HEK293 (cell line): ENCODE data around the gene CR1.
"Not testable (repeated sequence)": the region's sequence is repeated elsewhere in the genome, so short reads cannot be mapped to it uniquely, and the experiment has no call there.

Experiments used
- CTCF ChIA-PET: fragments of 350-600 bp; formaldehyde crosslinking; extraction: SDS; loops from one replicate; lab custom pipeline; 2021; ENCODE audit warnings: antibody characterized with exemption; lab: Yijun Ruan, JAX
- POLR2A ChIA-PET: fragments of 300-600 bp; formaldehyde crosslinking; extraction: SDS; loops from one replicate; lab custom pipeline; 2020; ENCODE audit warnings: antibody characterized with exemption, inconsistent platforms; lab: Yijun Ruan, JAX
- H3K27ac ChIP-seq: fragments of 200-500 bp; sonication (Bioruptor generic); 2 replicates; pipeline ENCODE4 v1.5.1; 2014; ENCODE audit warnings: low read depth, low read length, control low read depth, inconsistent platforms; ENCODE audit errors: extremely low read depth
- H3K36me3 ChIP-seq, 2 experiments: fragments of 200-500 bp in 1 of 2; sonication (Bioruptor generic) in 1 of 2; 1 replicate in 1 of 2; 2 replicates in 1 of 2; pipeline ENCODE4 v1.5.1; 2014 to 2017; ENCODE audit warnings: inconsistent platforms in 2 of 2, low read length in 2 of 2; ENCODE audit not compliant: control insufficient read depth in 2 of 2, insufficient read depth in 1 of 2
- H3K4me1 ChIP-seq: fragments of 200-500 bp; sonication (Bioruptor generic); 2 replicates; pipeline ENCODE4 v1.5.1; 2014; ENCODE audit warnings: mild to moderate bottlenecking, low read length, inconsistent platforms; ENCODE audit not compliant: control insufficient read depth, insufficient read depth
- H3K4me3 ChIP-seq: 2 replicates; pipeline ENCODE4 v1.5.1; 2011; ENCODE audit warnings: low read depth, mild to moderate bottlenecking, control low read depth, low read length, moderate library complexity
- H3K9me3 ChIP-seq: fragments of 200-500 bp; sonication (Bioruptor generic); 2 replicates; pipeline ENCODE4 v1.5.1; 2014; ENCODE audit warnings: low read depth, low read length, inconsistent platforms; ENCODE audit not compliant: control insufficient read depth, insufficient read depth
- FEZF1 ChIP-seq: fragments of 450-650 bp; formaldehyde crosslinking; IDR thresholded peaks from 2 replicates; pipeline ENCODE4 v1.5.1; 2016; ENCODE audit warnings: missing biosample characterization, missing genetic modification characterization
- GFI1B ChIP-seq: fragments of 450-650 bp; formaldehyde crosslinking; IDR thresholded peaks from 2 replicates; pipeline ENCODE4 v1.5.1; 2016; ENCODE audit warnings: missing biosample characterization, missing genetic modification characterization
- KLF16 ChIP-seq: fragments of 450-650 bp; formaldehyde crosslinking; IDR thresholded peaks from 2 replicates; pipeline ENCODE4 v1.5.1; 2017; ENCODE audit warnings: missing biosample characterization, missing genetic modification characterization
- ZBTB6 ChIP-seq: fragments of 450-650 bp; formaldehyde crosslinking; IDR thresholded peaks from 2 replicates; pipeline ENCODE4 v1.5.1; 2017; ENCODE audit warnings: missing biosample characterization, missing genetic modification characterization
- ZBTB7A ChIP-seq: fragments of 450-650 bp; formaldehyde crosslinking; IDR thresholded peaks from 2 replicates; pipeline ENCODE4 v1.5.1; 2016; ENCODE audit warnings: low read depth, missing biosample characterization, missing genetic modification characterization
- ZFHX2 ChIP-seq: fragments of 450-650 bp; formaldehyde crosslinking; conservative IDR thresholded peaks from 2 replicates; pipeline ENCODE4 v1.5.1; 2016; ENCODE audit warnings: missing biosample characterization, missing genetic modification characterization
- ZNF174 ChIP-seq: fragments of 450-650 bp; formaldehyde crosslinking; IDR thresholded peaks from 2 replicates; pipeline ENCODE4 v1.5.0; 2017; ENCODE audit warnings: missing biosample characterization, mild to moderate bottlenecking, missing genetic modification characterization
- ZNF211 ChIP-seq: fragments of 450-650 bp; formaldehyde crosslinking; IDR thresholded peaks from 2 replicates; pipeline ENCODE4 v1.5.1; 2016; ENCODE audit warnings: low read depth, missing biosample characterization, missing genetic modification characterization
- ZNF214 ChIP-seq: fragments of 450-650 bp; formaldehyde crosslinking; IDR thresholded peaks from 2 replicates; pipeline ENCODE4 v1.5.1; 2017; ENCODE audit warnings: missing biosample characterization, mild to moderate bottlenecking, missing genetic modification characterization, borderline replicate concordance
- ZNF24 ChIP-seq: fragments of 450-650 bp; formaldehyde crosslinking; IDR thresholded peaks from 2 replicates; pipeline ENCODE4 v1.5.1; 2016; ENCODE audit warnings: missing biosample characterization, missing genetic modification characterization
- ZNF248 ChIP-seq: fragments of 450-650 bp; formaldehyde crosslinking; IDR thresholded peaks from 2 replicates; pipeline ENCODE4 v1.5.1; 2017; ENCODE audit warnings: missing biosample characterization, missing genetic modification characterization
- ZNF280C ChIP-seq: fragments of 450-650 bp; formaldehyde crosslinking; IDR thresholded peaks from 2 replicates; pipeline ENCODE4 v1.5.1; 2016; ENCODE audit warnings: missing biosample characterization, missing genetic modification characterization
- ZNF404 ChIP-seq: fragments of 450-650 bp; formaldehyde crosslinking; IDR thresholded peaks from 2 replicates; pipeline ENCODE4 v1.5.1; 2017; ENCODE audit warnings: missing biosample characterization, missing genetic modification characterization
- ZNF423 ChIP-seq: fragments of 450-650 bp; formaldehyde crosslinking; IDR thresholded peaks from 2 replicates; pipeline ENCODE4 v1.5.1; 2016; ENCODE audit warnings: missing biosample characterization, missing genetic modification characterization
- ZNF548 ChIP-seq: fragments of 450-650 bp; formaldehyde crosslinking; IDR thresholded peaks from 2 replicates; pipeline ENCODE4 v1.5.1; 2016; ENCODE audit warnings: missing biosample characterization, missing genetic modification characterization
- ZNF596 ChIP-seq: fragments of 450-650 bp; IDR thresholded peaks from 2 replicates; pipeline ENCODE4 v1.5.0; 2018; ENCODE audit warnings: missing biosample characterization, mild to moderate bottlenecking, missing genetic modification characterization, moderate library complexity
- ZNF600 ChIP-seq: fragments of 450-650 bp; formaldehyde crosslinking; IDR thresholded peaks from 2 replicates; pipeline ENCODE4 v1.5.1; 2016; ENCODE audit warnings: missing biosample characterization, missing genetic modification characterization
- ZNF626 ChIP-seq: fragments of 450-650 bp; sonication (Bioruptor Pico); formaldehyde crosslinking; IDR thresholded peaks from 2 replicates; pipeline ENCODE4 v1.5.1; 2018; ENCODE audit warnings: missing biosample characterization, missing genetic modification characterization, inconsistent platforms
- ZNF654 ChIP-seq: fragments of 450-650 bp; formaldehyde crosslinking; IDR thresholded peaks from 2 replicates; pipeline ENCODE4 v1.5.1; 2016; ENCODE audit warnings: low read depth, missing biosample characterization, missing genetic modification characterization
- ZNF791 ChIP-seq: fragments of 450-650 bp; formaldehyde crosslinking; IDR thresholded peaks from 2 replicates; pipeline ENCODE4 v1.5.1; 2016; ENCODE audit warnings: missing biosample characterization, missing genetic modification characterization
- TF ChIP-seq, protein P1 (sequence below): fragments of 450-650 bp; formaldehyde crosslinking; optimal IDR thresholded peaks from 2 replicates; pipeline ENCODE3; 2016; ENCODE audit warnings: missing biosample characterization, mild to moderate bottlenecking, missing genetic modification characterization
- TF ChIP-seq, protein P2 (sequence below): fragments of 450-650 bp; formaldehyde crosslinking; conservative IDR thresholded peaks from 2 replicates; pipeline ENCODE4 v1.5.1; 2016; ENCODE audit warnings: low read depth, missing biosample characterization, missing genetic modification characterization
- TF ChIP-seq, protein P3 (sequence below): fragments of 450-650 bp; formaldehyde crosslinking; IDR thresholded peaks from 2 replicates; pipeline ENCODE4 v1.5.0; 2017; ENCODE audit warnings: missing biosample characterization, missing genetic modification characterization, borderline replicate concordance

The CR1 gene

GRCh38 chr1:207579436-207579799 lies 83.5 kb downstream of the CR1 start (continued):
- TF ChIP-seq, protein P1, sequence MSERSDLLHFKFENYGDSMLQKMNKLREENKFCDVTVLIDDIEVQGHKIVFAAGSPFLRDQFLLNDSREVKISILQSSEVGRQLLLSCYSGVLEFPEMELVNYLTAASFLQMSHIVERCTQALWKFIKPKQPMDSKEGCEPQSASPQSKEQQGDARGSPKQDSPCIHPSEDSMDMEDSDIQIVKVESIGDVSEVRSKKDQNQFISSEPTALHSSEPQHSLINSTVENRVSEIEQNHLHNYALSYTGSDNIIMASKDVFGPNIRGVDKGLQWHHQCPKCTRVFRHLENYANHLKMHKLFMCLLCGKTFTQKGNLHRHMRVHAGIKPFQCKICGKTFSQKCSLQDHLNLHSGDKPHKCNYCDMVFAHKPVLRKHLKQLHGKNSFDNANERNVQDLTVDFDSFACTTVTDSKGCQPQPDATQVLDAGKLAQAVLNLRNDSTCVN (tag by site-specific recombination) = no peak
- TF ChIP-seq GFI1B (no peak), ZFHX2 (tag by site-specific recombination) (no peak), ZBTB6 (tag by site-specific recombination) (no peak), ZNF548 (tag by site-specific recombination) (no peak), FEZF1 (no peak), ZNF626 (no peak), ZBTB7A (no peak), KLF16 (0 out of 2 replicates have a peak, but pooled peaks have one; percentile 34), ZNF654 (tag by site-specific recombination) (peak; percentile 65), ZNF214 (no peak), ZNF423 (no peak), ZNF24 (tag by site-specific recombination) (no peak), ZNF600 (tag by site-specific recombination) (no peak), ZNF248 (no peak)
- TF ChIP-seq, protein P2, sequence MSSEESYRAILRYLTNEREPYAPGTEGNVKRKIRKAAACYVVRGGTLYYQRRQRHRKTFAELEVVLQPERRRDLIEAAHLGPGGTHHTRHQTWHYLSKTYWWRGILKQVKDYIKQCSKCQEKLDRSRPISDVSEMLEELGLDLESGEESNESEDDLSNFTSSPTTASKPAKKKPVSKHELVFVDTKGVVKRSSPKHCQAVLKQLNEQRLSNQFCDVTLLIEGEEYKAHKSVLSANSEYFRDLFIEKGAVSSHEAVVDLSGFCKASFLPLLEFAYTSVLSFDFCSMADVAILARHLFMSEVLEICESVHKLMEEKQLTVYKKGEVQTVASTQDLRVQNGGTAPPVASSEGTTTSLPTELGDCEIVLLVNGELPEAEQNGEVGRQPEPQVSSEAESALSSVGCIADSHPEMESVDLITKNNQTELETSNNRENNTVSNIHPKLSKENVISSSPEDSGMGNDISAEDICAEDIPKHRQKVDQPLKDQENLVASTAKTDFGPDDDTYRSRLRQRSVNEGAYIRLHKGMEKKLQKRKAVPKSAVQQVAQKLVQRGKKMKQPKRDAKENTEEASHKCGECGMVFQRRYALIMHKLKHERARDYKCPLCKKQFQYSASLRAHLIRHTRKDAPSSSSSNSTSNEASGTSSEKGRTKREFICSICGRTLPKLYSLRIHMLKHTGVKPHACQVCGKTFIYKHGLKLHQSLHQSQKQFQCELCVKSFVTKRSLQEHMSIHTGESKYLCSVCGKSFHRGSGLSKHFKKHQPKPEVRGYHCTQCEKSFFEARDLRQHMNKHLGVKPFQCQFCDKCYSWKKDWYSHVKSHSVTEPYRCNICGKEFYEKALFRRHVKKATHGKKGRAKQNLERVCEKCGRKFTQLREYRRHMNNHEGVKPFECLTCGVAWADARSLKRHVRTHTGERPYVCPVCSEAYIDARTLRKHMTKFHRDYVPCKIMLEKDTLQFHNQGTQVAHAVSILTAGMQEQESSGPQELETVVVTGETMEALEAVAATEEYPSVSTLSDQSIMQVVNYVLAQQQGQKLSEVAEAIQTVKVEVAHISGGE = no peak
- TF ChIP-seq, protein P3, sequence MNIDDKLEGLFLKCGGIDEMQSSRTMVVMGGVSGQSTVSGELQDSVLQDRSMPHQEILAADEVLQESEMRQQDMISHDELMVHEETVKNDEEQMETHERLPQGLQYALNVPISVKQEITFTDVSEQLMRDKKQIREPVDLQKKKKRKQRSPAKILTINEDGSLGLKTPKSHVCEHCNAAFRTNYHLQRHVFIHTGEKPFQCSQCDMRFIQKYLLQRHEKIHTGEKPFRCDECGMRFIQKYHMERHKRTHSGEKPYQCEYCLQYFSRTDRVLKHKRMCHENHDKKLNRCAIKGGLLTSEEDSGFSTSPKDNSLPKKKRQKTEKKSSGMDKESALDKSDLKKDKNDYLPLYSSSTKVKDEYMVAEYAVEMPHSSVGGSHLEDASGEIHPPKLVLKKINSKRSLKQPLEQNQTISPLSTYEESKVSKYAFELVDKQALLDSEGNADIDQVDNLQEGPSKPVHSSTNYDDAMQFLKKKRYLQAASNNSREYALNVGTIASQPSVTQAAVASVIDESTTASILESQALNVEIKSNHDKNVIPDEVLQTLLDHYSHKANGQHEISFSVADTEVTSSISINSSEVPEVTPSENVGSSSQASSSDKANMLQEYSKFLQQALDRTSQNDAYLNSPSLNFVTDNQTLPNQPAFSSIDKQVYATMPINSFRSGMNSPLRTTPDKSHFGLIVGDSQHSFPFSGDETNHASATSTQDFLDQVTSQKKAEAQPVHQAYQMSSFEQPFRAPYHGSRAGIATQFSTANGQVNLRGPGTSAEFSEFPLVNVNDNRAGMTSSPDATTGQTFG = no peak

- Histone ChIP-seq H3K9me3 (no peaks in the 10 kb centered on the region), H3K4me3 (no peak overlapping the region), H3K36me3 (no peaks in the 10 kb centered on the region), H3K4me1 (no peaks in the 10 kb centered on the region), H3K27ac (no peak overlapping the region)
- ChIA-PET POLR2A (no interaction called here), CTCF (no interaction called here)
- TF ChIP-seq ZNF174 (tag by site-specific recombination) (no peak), ZNF404 (tag by site-specific recombination) (no peak), ZNF280C (tag by site-specific recombination) (no peak), ZNF596 (tag by site-specific recombination) (no peak), ZNF211 (tag by site-specific recombination) (no peak), ZNF791 (tag by site-specific recombination) (no peak)
These were observed 85.7 kb downstream of the CR1 start for GRCh38 chr1:207581496-207582153.

DNA sequence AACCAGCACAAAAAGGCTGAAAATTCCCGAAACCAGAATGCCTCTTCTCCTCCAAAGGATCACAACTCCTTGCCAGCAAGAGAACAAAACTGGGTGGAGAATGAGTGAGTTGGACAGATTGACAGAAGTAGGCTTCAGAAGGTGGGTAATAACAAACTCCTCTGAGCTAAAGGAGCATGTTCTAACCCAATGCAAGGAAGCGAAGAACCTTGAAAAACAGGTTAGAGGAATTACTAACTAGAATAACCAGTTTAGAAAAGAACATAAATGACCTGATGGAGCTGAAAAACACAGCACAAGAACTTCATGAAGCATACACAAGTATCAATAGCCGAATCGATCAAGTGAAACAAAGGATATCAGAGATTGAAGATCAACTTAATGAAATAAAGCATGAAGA lies 93.5 kb downstream of the CR1 start:
- H3K9me3 ChIP-seq, H3K36me3 ChIP-seq, POLR2A ChIA-PET, H3K4me1 ChIP-seq, H3K27ac ChIP-seq, H3K4me3 ChIP-seq: not testable (repeated sequence)
- CTCF ChIA-PET = interaction anchor here (0.6 kb wide), 1 partner anchor 355 kb away, joined by 3 read pairs; no protein-coding TSS in a partner anchor
